Head of caudate nucleus (tissue), 42 donors: ENCODE measurements around the gene DNASE2.
A peak's percentile ranks its signal among the peaks of the same experiment; 100 is the strongest.
"Not testable (repeated sequence)": the region's sequence is repeated elsewhere in the genome, so short reads cannot be mapped to it uniquely, and the experiment has no call there.

Experiments
- DNase-seq, 42 donors: peaks; one replicate each; pipeline versions ENCODE4 v3.0.0 to v3.0.0-alpha.2; 2020 to 2021; ENCODE audit warnings: mixed read lengths in 7 of 42
- intact Hi-C: fragments of 100-400 bp; cut with DNase I; formaldehyde crosslinking; loops from one replicate; pipeline ENCODE4 v1.15.0; 2022

Gene DNASE2, protein sequence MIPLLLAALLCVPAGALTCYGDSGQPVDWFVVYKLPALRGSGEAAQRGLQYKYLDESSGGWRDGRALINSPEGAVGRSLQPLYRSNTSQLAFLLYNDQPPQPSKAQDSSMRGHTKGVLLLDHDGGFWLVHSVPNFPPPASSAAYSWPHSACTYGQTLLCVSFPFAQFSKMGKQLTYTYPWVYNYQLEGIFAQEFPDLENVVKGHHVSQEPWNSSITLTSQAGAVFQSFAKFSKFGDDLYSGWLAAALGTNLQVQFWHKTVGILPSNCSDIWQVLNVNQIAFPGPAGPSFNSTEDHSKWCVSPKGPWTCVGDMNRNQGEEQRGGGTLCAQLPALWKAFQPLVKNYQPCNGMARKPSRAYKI

DNA sequence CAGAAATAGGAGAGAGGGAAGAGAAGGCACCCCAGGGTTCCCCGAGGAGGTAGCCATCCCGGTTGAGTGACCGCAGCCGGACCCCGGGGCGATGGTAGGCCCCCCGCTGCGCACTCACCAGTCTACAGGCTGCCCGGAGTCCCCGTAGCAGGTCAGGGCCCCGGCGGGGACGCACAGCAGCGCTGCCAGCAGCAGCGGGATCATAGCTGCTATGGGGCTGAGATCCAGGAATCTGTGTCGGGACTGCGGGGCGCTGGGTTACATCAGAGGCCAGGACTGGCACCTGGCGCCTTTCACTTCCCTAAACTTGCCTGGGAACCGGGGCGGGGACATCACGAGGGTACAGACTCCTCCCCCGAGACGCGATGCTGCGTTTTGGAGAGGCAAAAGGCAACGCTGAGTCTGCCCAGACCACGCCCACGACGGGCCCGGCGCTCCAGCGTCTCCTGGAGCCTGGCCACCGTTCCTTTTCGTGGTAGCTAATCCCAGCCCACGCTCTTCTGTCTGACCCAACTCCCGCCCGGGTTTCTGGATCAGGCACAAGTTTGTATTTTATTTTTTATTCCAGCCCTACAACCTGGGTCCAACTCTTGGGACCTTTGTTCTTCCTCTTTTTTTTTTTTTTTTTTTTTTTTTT is at the start of gene DNASE2:
Gene DNASE2 (minus strand): TSS at position 278 of the 637 bp plus-strand sequence. CDS start 74 bp downstream, at position 204.
- intact Hi-C loops = no loop called here
- DNase-seq = peak; percentile 78 to 96 (median 91)

DNA sequence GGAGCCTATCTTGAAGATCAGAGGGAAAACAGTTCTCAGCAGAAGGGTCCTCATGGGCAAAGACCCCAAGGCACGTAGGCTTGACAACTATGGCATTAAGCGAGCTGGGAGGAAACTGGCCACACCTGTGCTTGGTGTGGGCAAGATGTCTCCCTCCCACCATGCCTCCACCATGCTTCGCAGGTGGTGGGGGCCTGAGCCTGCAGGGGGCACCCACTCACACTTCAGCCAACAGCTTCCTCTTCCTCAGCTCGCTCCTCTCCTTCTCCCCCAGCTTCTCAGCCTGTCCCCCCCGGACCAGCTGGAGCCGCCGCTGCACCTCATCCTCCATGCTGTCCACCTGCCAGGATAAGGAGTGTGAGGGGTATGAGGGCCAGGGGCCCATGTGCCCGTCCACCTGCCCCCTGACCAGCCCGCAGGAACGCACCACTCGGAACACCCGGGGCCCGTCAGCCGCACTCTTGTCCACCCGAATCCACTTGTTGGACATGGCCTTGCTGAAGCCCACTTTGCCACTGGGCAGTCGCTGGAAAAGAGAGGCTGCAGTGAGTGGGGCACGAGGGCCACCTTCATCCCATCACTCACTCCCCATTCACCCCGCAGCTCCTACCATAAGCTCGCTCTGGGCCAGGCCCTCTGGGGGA is 48.9 kb upstream of the DNASE2 start:
- DNase-seq = no peak
- intact Hi-C loops = loop anchor here (5.0 kb wide), 1 partner anchor 38 kb away; the partner anchor contains the start of gene GCDH

DNA sequence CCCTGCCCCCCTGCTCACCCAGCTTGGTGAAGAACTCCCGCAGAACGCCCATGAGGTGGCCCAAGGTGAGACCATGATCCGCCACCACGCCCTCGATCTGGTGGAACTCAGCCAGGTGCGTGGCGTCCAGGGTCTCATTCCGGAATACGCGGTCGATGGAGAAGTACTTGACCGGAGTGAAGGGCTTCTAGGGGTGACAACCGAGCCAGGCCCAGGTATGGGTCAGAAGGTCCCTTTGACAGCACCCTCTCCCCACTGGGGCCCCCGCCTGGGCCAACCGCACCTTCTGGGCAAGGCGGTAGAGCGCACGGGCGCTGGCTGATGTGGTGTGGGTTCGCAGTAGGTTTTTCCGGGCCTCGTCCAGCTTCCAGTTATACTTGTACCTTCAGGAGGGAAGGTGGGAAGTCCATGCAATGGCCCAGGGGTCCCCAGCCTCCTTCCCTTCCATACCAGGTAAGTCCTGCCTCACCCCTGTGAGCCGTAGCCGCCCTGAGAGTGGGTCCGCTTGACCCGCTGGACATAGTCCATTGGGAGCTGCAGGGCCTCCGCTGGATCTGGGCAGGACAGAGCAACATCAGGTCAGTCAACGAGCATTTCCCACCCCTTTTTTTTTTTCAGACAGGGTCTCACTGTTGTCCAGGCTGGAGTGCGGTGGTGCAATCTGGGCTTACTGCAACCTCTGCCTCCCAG is 43.5 kb upstream of the DNASE2 start:
- intact Hi-C loops = no loop called here

DNA sequence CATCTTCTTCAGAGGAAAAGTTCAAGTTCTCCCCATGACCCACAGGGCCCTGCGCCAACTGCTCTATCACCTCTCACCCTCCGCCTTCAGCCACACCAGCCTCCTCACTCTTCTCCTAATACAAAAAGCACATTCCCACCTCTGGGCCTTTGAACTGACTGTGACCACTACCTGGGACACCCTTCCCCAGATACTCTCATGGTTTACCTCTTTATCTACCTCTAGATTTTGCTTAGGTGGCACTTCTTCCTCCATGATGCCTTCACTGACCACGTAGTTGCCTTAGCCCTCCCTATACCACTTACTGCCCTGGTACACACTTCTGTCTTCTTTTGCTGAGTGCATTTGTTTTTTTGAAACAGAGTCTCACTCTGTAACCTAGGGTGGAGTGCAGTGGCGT is 41.7 kb upstream of the DNASE2 start:
- intact Hi-C loops = no loop called here
- no peak for DNase-seq

More for the DNA sequence above, 43.5 kb upstream of the DNASE2 start:
- no peak for DNase-seq

DNA sequence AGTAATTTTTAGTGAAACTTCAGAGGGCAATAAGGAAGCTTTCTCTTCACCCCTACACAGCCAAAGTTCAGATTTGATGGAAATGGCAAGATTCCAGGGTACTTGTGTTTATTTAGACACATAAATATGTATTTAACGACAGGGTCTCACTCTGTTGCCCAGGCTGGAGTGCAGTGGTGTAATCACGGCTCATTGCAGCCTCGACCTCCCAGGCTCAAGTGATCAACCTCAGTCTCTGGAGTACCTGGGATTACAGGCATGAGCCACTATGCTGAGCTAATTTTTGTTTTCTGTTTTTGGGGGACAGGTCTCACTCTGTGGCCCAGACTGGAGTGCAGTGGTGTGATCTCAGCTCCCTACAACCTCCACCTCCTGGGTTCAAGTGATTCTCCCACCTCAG is 39.8 kb upstream of the DNASE2 start:
- DNase-seq = no peak
- intact Hi-C loops = loop anchor here (2.0 kb wide), 1 partner anchor 36 kb away; the partner anchor contains the start of gene GADD45GIP1

DNA sequence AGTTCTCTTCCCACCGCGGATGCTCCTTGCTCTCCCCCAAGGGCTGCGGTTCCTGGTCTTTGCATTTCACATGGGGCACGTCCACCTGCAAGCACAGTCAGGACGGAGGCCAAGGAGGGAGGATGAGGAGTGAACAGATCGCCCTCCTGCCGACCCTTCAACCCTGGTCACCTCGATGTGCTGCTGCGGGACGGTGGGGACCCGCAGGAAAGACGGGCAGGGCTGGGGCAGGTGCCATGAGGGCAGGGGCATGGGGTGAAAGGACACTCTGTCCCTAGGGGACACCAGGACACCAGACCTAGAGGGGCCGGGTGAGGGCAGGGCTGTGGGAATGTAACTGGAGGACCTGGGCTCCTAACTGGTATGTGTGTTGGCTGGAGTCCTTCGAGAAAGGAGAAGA is 37.0 kb upstream of the DNASE2 start:
- no peak for DNase-seq
- intact Hi-C loops = no loop called here

DNA sequence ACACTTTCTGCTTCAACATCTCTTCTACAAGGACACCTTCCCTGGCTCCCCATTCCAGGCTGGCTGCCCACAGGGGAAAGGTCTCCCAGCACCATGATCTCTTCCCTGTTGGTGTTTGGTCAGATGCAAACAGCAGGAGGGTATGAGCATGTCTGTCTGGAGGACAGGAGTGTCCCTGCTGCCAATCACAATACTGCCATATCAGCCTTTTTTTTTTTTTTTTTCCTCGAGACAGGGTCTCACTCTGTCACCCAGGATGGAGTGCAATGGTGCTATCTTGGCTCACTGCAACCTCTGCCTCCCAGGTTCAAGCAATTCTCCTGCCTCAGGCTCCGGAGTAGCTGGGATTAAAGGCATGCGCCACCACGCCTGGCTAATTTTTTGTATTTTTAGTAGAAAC is 34.6 kb upstream of the DNASE2 start:
- intact Hi-C loops, DNase-seq: not testable (repeated sequence)

DNA sequence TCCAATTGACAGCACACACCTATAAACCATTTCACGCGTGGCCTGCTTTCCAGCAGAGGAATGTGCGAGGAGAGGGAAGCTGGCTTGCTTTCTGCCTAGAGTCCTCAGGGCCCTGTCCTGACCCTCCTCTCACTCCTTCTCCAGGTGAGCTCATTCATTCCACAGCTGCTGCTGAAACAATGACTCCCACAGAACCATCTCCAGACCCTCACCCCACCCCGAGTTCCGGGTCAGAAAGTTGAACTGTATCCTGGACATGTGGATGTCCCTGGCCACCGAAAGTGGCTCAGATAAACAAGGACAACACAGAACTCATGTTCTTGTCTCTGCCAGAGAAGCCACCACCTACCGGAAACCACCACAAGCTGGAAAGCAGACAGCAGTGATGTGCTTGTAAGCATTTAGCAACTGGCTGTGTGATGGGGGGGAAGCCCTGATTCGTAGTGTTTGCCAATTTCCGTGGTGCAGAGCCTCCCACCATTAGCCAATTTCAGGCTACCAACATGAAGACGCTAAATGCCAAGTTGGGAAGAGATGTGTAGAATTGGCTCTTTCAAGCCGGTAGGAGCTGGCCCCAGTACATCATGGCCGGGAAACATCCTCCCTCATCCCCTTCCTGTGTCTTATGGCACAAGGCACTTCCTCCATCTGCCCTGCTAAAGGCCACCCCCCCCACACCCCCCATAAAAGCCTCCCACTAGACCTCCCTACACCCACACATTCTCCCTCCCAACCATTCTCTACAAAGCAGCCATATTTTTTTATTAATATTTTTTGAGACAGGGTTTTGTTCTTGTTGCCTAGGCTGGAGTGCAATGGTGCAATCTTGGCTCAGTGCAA is 32.8 kb upstream of the DNASE2 start:
- DNase-seq = peak in 23 of 42 donors; percentile 4 to 66 (median 32)
- intact Hi-C loops = no loop called here

DNA sequence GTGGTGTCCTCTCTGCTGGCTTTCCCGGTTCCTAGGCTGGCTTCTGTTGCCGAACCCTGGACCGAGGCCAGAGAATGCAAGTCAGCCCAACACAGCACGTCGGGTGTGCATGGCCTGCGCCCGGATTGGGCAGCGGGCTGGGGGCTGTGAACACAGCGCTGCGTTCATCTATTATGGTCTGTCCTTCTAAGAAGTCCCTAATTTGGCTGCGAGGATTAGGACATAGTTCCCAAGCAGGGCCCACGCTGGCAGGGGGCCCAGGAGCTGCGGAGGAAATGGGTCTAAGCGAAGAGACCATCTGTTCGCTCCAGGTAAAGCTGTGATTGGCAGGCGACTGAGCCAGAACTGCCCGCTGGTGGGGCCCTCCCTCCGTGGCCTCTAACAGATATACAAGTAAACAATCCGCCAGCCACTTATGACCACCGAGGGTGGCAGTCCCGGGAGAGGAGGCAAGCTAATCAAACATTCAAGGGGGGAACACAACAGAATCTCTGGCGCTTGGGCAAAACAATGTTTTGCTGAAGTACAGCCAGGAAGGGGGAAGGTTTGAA is 31.8 kb upstream of the DNASE2 start:
- peak; percentile 64 to 90 (median 78) for DNase-seq
- intact Hi-C loops = no loop called here

DNA sequence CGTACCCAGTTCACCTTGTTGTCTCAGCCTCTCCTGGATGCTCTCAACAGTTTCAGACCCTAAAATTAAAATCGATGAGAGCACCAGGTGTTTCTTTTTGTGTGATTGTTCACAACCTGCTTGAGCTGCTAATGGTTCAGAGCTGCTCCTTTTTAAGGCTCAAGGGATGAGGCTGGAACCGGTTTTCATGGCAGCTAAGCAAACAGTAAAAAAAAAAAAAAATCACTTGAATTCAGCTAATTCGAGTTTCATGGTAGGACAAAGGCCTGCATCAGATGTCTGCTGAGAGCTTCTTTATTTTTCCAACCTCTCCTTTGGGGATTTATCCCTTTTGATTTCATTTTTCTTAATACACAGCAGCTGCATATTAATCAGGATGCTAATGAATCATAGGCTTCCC is 31.3 kb upstream of the DNASE2 start:
- DNase-seq = no peak
- intact Hi-C loops = no loop called here

DNA sequence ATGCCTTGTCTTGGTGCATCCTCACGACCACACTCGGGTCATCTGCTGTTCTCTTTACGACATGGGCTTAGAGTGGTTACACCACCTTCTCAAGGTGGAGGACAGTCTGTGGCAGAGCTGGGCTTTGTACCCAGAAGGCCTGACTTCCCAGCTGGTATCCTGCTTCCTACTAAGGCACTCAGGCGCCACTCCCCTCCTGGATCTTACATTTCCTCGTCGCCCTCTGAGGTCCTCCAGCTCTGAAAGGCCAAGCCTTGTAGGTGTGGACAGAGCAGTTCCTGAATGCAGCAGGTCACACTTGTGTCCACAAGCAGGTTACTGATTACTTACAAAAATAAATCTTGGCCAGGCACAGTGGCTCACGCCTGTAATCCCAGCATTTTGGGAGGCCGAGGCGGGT is 25.9 kb upstream of the DNASE2 start:
- no peak for DNase-seq
- intact Hi-C loops = no loop called here

DNA sequence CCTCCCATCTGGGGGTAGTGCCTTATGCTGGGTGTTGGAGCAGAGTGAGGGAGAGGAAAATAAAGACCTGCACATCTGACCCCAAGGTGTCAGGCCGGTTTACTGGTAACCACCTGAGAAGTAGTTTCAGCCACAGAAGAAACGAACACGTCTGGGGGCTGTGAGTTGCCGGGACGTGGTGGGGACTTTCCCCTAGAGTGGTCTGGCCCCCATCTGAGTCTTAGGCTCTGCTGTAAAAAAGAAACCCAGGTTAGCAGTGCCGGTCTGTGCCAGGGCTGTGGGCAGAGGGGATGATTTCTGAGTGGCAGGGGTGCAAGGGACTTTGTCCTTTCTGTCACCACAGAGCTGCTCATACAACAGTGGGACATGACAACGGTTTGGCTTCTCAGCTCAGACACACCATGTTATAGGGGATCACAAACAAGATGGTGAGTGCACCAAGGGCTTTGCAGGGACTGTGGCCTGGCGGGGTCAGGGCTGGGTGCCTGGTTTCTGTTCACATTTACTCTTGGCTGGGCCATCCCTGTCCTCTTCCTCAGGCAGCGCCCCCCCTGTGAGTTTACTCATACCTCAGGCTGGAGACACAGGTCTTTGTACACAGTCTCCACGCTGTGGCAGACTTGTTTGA is 18.8 kb upstream of the DNASE2 start:
- intact Hi-C loops = no loop called here
- DNase-seq = no peak

DNA sequence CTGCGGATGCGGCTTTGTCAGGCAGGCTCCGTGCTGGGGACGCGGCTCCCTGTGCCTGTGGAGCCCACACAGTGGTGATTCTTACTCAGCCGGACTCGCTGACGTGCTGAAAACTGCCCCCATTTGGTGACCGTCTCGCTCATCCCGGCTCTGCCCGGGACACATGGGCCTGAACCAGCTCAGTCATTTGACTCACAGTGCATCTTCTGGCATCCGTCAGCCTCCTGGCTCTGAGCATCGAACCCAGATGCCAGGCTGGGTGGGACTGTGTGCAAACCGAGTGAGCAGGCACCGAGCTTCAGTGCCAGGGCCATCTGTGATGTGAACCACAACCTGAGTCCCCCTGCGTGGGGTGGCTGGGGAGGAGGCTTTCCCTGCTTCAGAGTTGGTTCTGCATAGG is 15.2 kb upstream of the DNASE2 start:
- intact Hi-C loops = no loop called here
- DNase-seq = no peak

DNA sequence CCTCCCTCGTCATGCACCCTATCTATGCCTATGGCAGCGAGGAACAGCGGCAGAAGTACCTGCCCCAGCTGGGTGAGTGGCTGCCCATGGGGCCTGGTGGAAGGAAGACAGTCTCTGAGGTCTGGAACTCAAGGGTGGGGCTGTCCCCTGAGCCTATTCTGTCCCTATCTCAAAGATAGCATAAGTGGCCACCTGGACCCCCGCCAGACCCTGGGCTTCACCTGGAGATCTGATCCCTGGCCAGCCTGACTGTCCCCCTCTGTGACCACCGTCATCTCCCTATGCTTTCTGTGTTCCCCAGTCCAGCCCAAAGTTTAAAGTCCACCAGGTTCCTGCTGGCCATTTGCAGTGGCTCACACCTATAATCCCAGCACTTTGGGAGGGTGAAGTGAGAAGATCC is 12.3 kb upstream of the DNASE2 start:
- DNase-seq = no peak
- intact Hi-C loops = loop anchor here (5.0 kb wide), 1 partner anchor 39 kb away; the partner anchor contains the start of gene FARSA

DNA sequence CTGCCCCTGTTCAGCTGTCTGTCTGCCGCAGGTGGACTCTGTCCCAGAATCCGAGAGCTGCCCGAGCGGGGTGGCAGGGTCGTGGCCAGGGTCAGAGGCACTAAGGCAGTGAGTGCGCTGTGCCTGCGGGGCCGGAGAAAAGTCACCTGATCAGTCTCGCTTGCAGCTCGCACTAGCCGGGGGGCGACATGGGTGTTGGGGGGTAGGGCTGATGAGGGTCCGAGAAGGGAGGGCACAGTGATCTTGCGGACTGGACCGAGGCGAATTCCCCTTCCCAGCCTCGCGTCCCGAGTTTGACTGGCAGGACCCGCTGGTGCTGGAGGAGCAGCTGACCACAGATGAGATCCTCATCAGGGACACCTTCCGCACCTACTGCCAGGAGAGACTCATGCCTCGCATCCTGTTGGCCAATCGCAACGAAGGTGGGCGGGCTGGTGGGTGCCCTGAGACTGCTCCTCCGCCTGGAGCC is 10.3 kb upstream of the DNASE2 start:
- intact Hi-C loops = loop anchor here (5.0 kb wide), 1 partner anchor 41 kb away; the partner anchor contains the start of gene FARSA
- DNase-seq = no peak

DNA sequence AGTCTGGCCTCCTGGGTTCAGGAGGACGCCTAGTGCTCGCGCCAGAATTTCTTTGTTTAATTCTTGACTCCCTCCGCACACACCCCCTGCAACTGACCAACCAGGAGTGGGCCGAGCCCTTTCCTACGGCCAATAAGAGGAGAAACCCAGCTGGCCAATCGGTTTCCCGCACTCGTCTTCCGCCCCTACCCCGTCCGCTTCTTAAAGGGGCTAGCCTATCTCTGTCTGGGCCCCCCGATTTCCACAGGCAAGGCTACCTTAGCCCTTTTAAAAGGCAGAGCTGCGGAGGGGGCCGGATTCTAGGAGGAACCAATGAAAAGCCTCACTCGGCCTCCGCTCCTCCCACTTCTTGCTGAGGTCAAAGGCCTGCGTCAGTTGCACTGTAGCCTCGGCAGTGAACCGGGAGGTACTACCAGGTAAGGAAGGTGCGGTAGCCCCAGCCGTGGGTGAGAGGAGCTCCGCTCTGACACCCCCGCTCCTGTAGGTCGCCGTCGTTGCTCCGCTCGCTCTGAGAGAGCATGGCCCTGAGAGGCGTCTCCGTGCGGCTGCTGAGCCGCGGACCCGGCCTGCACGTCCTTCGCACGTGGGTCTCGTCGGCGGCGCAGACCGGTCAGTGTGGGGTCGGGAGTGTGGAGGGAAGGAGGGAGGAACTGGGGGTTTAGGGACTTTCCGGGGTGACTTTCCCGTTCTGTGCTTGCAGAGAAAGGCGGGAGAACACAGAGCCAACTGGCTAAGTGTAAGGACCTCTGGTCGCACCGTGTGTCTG is 9.7 kb upstream of the DNASE2 start, which contains the start of gene GCDH:
Gene GCDH (plus strand): TSS at position 374 of the 766 bp plus-strand sequence. CDS start 145 bp downstream, at position 519.
- DNase-seq = peak; percentile 92 to 100 (median 99)
- intact Hi-C loops = loop anchor here (5.0 kb wide), 1 partner anchor 41 kb away; the partner anchor contains the start of gene FARSA
